Hematopoietic multipotent progenitor cell treated with erythropoietin and hydrocortisone succinate and interleukin-3 and kit ligand, for 8 days (in vitro differentiated cells): ENCODE data around the gene EPHA1.

Experiments used
- DNase-seq: peaks from one replicate; pipeline ENCODE4 v3.0.0-alpha.2; 2015

EPHA1 gene

GRCh38 chr7:143408686-143409561 lies at the start of gene EPHA1:
Gene EPHA1, minus strand, starts transcription at chr7:143408856. Its CDS starts 51 bp downstream, at chr7:143408805.
- peak; percentile 22 for DNase-seq

- no peak for DNase-seq
Measured at GRCh38 chr7:143458263-143458662, 49.6 kb upstream of the EPHA1 start.

GRCh38 chr7:143456992-143457793 lies 48.5 kb upstream of the EPHA1 start:
- DNase-seq, result no peak

GRCh38 chr7:143455942-143456341 lies 47.3 kb upstream of the EPHA1 start:
- DNase-seq, result no peak

GRCh38 chr7:143455491-143455890 lies 46.8 kb upstream of the EPHA1 start:
- no peak for DNase-seq

GRCh38 chr7:143454091-143454680 lies 45.5 kb upstream of the EPHA1 start:
- no peak for DNase-seq

- DNase-seq, result no peak
Measured at GRCh38 chr7:143452495-143452894, 43.8 kb upstream of the EPHA1 start.

GRCh38 chr7:143451746-143452145 lies 43.1 kb upstream of the EPHA1 start:
- DNase-seq, result no peak

GRCh38 chr7:143451122-143451521 lies 42.5 kb upstream of the EPHA1 start:
- DNase-seq, result no peak

- DNase-seq, result no peak
Measured at GRCh38 chr7:143449793-143450192, 41.1 kb upstream of the EPHA1 start.

GRCh38 chr7:143448429-143448828 lies 39.8 kb upstream of the EPHA1 start:
- no peak for DNase-seq

- no peak for DNase-seq
Measured at GRCh38 chr7:143447466-143447865, 38.8 kb upstream of the EPHA1 start.

GRCh38 chr7:143444785-143445184 lies 36.1 kb upstream of the EPHA1 start:
- DNase-seq, result no peak

GRCh38 chr7:143444063-143444782 lies 35.6 kb upstream of the EPHA1 start:
- DNase-seq, result no peak

- DNase-seq, result no peak
Measured at GRCh38 chr7:143443153-143443552, 34.5 kb upstream of the EPHA1 start, which contains the start of gene TAS2R60. Gene TAS2R60, plus strand, starts transcription at chr7:143443453. Its CDS starts 0 bp downstream, at chr7:143443453.

- DNase-seq, result no peak
Measured at GRCh38 chr7:143439866-143440265, 31.2 kb upstream of the EPHA1 start.

GRCh38 chr7:143437578-143437977 lies 28.9 kb upstream of the EPHA1 start:
- peak; percentile 62 for DNase-seq

GRCh38 chr7:143436325-143436946 lies 27.8 kb upstream of the EPHA1 start:
- no peak for DNase-seq

- no peak for DNase-seq
Measured at GRCh38 chr7:143435266-143435665, 26.6 kb upstream of the EPHA1 start.

- DNase-seq, result no peak
Measured at GRCh38 chr7:143434660-143435059, 26.0 kb upstream of the EPHA1 start.

- DNase-seq, result no peak
Measured at GRCh38 chr7:143433759-143434158, 25.1 kb upstream of the EPHA1 start.

GRCh38 chr7:143431109-143431508 lies 22.5 kb upstream of the EPHA1 start:
- no peak for DNase-seq
